HepG2 (cell line): ENCODE measurements around the gene UTS2R. TPM values are rescaled to one million over a fixed set of nuclear protein-coding genes. Genes with fewer than 3 reads are reported as not detected.
A peak's percentile ranks its signal among the peaks of the same experiment; 100 is the strongest.

Source experiments
- CBFB ChIP-seq: sonication (generic); formaldehyde crosslinking; IDR thresholded peaks from 2 replicates; pipeline ENCODE4 v1.4.0; 2020; ENCODE audit warnings: missing genetic modification reagents
- HES4 ChIP-seq: sonication (generic); formaldehyde crosslinking; IDR thresholded peaks from 2 replicates; pipeline ENCODE4 v1.9.0; 2021; ENCODE audit warnings: mild to moderate bottlenecking, missing genetic modification reagents, borderline replicate concordance
- PAWR ChIP-seq: sonication (generic); formaldehyde crosslinking; IDR thresholded peaks from 2 replicates; pipeline ENCODE4 v1.4.0; 2020; ENCODE audit warnings: missing genetic modification reagents, mild to moderate bottlenecking, borderline replicate concordance
- RFX5 ChIP-seq: IDR thresholded peaks from 2 replicates; pipeline ENCODE4 v1.6.1; 2011; ENCODE audit warnings: low read depth, low read length, improper control_type of control experiment
- RORA ChIP-seq: sonication (generic); formaldehyde crosslinking; IDR thresholded peaks from 2 replicates; pipeline ENCODE4 v1.5.0; 2020; ENCODE audit warnings: mild to moderate bottlenecking, missing genetic modification reagents, moderate library complexity
- ZNF224 ChIP-seq: sonication (generic); formaldehyde crosslinking; IDR thresholded peaks from 2 replicates; pipeline ENCODE4 v1.5.0; 2020; ENCODE audit warnings: mild to moderate bottlenecking, missing genetic modification reagents
- ZNF577 ChIP-seq: sonication (generic); formaldehyde crosslinking; IDR thresholded peaks from 2 replicates; pipeline ENCODE4 v1.4.0; 2020; ENCODE audit warnings: mild to moderate bottlenecking, low read depth, missing genetic modification reagents, borderline replicate concordance
- ZNF589 ChIP-seq: sonication (generic); formaldehyde crosslinking; conservative IDR thresholded peaks from 2 replicates; pipeline ENCODE4 v1.8.0; 2022; ENCODE audit warnings: mild to moderate bottlenecking, moderate library complexity, missing genetic modification reagents
- ZNF83 ChIP-seq: sonication (generic); formaldehyde crosslinking; IDR thresholded peaks from 2 replicates; pipeline ENCODE4 v1.4.0; 2020; ENCODE audit warnings: missing genetic modification reagents, mild to moderate bottlenecking, borderline replicate concordance
- polyA plus RNA-seq, 8 experiments: library from polyadenylated mRNA; depleted of rRNA in 3 of 8; stranded (reverse) in 7 of 8; unstranded in 1 of 8; fragments of >200 nt; fragmentation: Illumina TruSeq in 4 of 8; extraction: Trizol in 4 of 8; gene quantifications; 2 replicates each; pipeline versions ENCODE4 v1.2.1 to v1.2.3, GENCODE V29; 2011 to 2016; ENCODE audit warnings: low read depth in 4 of 8, missing spikeins in 1 of 8, mixed read lengths in 1 of 8; ENCODE audit not compliant: insufficient read depth in 1 of 8
- total RNA-seq, 5 experiments: library from RNA; depleted of rRNA; stranded (reverse); fragments of >200 nt; fragmentation: Illumina TruSeq; extraction: Trizol; gene quantifications; 2 replicates each; pipeline ENCODE4 v1.2.3, GENCODE V29; 2016; ENCODE audit warnings: low read depth in 1 of 5
- TF ChIP-seq, protein P1 (sequence below): sonication (generic); formaldehyde crosslinking; IDR thresholded peaks from 2 replicates; pipeline ENCODE4 v1.5.1; 2020; ENCODE audit warnings: mild to moderate bottlenecking, missing genetic modification reagents
- TF ChIP-seq, protein P2 (sequence below): sonication (generic); formaldehyde crosslinking; IDR thresholded peaks from 2 replicates; pipeline ENCODE4 v1.5.0; 2020; ENCODE audit warnings: mild to moderate bottlenecking, missing genetic modification reagents, borderline replicate concordance
- TF ChIP-seq, protein P3 (sequence below): sonication (generic); formaldehyde crosslinking; IDR thresholded peaks from 2 replicates; pipeline ENCODE4 v1.9.0; 2021; ENCODE audit warnings: missing genetic modification reagents, mild to moderate bottlenecking, borderline replicate concordance
- TF ChIP-seq, protein P4 (sequence below): sonication (generic); formaldehyde crosslinking; IDR thresholded peaks from 2 replicates; pipeline ENCODE4 v1.4.0; 2020; ENCODE audit warnings: low read depth, mild to moderate bottlenecking, missing genetic modification reagents
- TF ChIP-seq, protein P5 (sequence below): sonication (generic); formaldehyde crosslinking; IDR thresholded peaks from 2 replicates; pipeline ENCODE4 v1.4.0; 2020; ENCODE audit warnings: mild to moderate bottlenecking, missing genetic modification reagents

Gene UTS2R
- total and polyA plus RNA-seq, 2 of the 13 experiments (the other 11 are each of a cell fraction or from before 2014, with no cell fraction given), result 0.13 to 0.15 TPM

DNA sequence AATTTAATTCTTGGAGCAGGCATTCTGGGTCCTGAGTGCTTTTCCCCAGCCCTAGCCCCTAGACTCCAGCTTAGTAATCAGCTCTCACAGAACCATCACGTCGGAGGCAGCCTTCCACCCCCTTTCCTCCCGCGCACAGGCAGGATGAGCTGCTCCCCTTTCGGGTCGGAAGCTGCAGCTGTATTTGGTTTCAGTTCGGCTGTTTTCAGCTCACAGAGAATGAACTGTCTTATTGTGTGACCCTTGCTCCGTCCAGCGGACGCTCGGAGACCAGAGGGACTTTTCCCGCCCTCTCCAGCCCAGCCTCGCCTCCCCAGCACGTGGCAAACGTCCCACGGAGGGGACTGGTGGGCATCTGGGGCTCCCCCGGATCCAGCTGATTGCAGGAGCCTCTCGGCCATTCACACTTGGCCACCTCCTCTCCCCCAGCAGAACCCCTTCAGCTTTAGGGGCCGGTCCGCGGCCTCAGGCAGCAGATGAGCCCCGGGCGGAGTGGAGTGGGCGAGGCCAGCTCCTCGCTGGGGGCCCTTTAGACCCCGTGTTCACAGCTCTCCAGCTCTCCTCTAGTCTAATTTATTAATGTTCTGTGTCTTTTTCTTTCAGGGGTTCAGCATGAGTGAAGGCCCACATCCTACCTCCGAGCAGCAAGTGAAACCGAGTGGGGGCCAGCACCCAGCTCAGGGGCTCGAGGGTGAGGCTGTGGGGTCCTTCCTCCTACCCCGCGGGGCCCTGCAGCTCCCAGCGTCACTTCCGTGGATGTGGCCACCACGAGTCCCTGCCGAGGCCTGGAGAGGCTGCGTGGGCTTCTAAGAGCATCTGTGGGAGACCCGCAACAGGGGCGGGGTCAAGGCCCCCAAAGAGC lies 863 bp upstream of the UTS2R start (continued):
- TF ChIP-seq, protein P1, sequence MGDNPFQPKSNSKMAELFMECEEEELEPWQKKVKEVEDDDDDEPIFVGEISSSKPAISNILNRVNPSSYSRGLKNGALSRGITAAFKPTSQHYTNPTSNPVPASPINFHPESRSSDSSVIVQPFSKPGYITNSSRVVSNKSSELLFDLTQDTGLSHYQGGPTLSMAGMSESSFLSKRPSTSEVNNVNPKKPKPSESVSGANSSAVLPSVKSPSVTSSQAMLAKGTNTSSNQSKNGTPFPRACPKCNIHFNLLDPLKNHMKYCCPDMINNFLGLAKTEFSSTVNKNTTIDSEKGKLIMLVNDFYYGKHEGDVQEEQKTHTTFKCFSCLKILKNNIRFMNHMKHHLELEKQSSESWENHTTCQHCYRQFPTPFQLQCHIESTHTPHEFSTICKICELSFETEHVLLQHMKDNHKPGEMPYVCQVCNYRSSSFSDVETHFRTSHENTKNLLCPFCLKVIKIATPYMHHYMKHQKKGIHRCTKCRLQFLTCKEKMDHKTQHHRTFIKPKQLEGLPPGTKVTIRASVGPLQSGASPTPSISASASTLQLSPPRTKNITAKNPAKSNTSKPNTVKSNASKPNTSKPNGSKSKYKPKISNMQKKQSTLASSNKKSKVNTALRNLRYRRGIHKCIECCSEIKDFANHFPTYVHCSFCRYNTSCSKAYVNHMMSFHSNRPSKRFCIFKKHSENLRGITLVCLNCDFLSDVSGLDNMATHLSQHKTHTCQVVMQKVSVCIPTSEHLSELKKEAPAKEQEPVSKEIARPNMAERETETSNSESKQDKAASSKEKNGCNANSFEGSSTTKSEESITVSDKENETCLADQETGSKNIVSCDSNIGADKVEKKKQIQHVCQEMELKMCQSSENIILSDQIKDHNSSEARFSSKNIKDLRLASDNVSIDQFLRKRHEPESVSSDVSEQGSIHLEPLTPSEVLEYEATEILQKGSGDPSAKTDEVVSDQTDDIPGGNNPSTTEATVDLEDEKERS (CRISPR knock-in tag), result peak; percentile 80; the same call in 1 of the 2 replicates
- TF ChIP-seq, protein P2, sequence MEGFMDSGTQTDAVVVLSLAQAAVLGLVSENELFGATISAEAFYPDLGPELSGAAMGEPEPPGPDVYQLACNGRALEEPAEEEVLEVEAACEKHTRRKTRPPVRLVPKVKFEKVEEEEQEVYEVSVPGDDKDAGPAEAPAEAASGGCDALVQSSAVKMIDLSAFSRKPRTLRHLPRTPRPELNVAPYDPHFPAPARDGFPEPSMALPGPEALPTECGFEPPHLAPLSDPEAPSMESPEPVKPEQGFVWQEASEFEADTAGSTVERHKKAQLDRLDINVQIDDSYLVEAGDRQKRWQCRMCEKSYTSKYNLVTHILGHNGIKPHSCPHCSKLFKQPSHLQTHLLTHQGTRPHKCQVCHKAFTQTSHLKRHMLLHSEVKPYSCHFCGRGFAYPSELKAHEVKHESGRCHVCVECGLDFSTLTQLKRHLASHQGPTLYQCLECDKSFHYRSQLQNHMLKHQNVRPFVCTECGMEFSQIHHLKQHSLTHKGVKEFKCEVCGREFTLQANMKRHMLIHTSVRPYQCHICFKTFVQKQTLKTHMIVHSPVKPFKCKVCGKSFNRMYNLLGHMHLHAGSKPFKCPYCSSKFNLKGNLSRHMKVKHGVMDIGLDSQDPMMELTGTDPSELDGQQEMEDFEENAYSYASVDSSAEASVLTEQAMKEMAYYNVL, result 0 out of 2 replicates have a peak, but pooled peaks have one; percentile 55
- TF ChIP-seq ZNF589, result peak; percentile 81; the same call in 1 of the 2 replicates
- 0 out of 2 replicates have a peak, but pooled peaks have one; percentile 45 for TF ChIP-seq PAWR
- TF ChIP-seq, protein P3, sequence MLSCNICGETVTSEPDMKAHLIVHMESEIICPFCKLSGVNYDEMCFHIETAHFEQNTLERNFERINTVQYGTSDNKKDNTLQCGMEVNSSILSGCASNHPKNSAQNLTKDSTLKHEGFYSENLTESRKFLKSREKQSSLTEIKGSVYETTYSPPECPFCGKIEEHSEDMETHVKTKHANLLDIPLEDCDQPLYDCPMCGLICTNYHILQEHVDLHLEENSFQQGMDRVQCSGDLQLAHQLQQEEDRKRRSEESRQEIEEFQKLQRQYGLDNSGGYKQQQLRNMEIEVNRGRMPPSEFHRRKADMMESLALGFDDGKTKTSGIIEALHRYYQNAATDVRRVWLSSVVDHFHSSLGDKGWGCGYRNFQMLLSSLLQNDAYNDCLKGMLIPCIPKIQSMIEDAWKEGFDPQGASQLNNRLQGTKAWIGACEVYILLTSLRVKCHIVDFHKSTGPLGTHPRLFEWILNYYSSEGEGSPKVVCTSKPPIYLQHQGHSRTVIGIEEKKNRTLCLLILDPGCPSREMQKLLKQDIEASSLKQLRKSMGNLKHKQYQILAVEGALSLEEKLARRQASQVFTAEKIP (CRISPR knock-in tag), result no peak
- TF ChIP-seq HES4 (CRISPR knock-in tag), result peak; percentile 93; the same call in 1 of the 2 replicates
- TF ChIP-seq, protein P4, sequence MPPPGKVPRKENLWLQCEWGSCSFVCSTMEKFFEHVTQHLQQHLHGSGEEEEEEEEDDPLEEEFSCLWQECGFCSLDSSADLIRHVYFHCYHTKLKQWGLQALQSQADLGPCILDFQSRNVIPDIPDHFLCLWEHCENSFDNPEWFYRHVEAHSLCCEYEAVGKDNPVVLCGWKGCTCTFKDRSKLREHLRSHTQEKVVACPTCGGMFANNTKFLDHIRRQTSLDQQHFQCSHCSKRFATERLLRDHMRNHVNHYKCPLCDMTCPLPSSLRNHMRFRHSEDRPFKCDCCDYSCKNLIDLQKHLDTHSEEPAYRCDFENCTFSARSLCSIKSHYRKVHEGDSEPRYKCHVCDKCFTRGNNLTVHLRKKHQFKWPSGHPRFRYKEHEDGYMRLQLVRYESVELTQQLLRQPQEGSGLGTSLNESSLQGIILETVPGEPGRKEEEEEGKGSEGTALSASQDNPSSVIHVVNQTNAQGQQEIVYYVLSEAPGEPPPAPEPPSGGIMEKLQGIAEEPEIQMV, result peak; percentile 100
- TF ChIP-seq CBFB, result no peak
- TF ChIP-seq, protein P5, sequence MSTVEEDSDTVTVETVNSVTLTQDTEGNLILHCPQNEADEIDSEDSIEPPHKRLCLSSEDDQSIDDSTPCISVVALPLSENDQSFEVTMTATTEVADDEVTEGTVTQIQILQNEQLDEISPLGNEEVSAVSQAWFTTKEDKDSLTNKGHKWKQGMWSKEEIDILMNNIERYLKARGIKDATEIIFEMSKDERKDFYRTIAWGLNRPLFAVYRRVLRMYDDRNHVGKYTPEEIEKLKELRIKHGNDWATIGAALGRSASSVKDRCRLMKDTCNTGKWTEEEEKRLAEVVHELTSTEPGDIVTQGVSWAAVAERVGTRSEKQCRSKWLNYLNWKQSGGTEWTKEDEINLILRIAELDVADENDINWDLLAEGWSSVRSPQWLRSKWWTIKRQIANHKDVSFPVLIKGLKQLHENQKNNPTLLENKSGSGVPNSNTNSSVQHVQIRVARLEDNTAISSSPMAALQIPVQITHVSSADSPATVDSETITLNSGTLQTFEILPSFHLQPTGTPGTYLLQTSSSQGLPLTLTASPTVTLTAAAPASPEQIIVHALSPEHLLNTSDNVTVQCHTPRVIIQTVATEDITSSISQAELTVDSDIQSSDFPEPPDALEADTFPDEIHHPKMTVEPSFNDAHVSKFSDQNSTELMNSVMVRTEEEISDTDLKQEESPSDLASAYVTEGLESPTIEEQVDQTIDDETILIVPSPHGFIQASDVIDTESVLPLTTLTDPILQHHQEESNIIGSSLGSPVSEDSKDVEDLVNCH (CRISPR knock-in tag), result peak; percentile 65; the same call in 1 of the 2 replicates
- TF ChIP-seq ZNF83 (CRISPR knock-in tag), result peak; percentile 72; the same call in 1 of the 2 replicates
- TF ChIP-seq ZNF577 (CRISPR knock-in tag), result peak; percentile 81; the same call in 1 of the 2 replicates
- TF ChIP-seq RFX5, result no peak
- TF ChIP-seq ZNF224 (CRISPR knock-in tag), result peak; percentile 93
- TF ChIP-seq RORA, result no peak
